Loucy (cell line): ENCODE data around the gene DPP3.

Experiments
- EZH2phosphoT487 ChIP-seq: fragments of 200-600 bp; IDR thresholded peaks from 2 replicates; pipeline ENCODE4 v1.6.1; 2018; ENCODE audit warnings: antibody characterized with exemption, mild to moderate bottlenecking, moderate library complexity, borderline replicate concordance
- TF ChIP-seq, protein P1 (sequence below): fragments of 200-600 bp; sonication (generic); conservative IDR thresholded peaks from 2 replicates; pipeline ENCODE4 v1.5.1; 2014; ENCODE audit warnings: mild to moderate bottlenecking, antibody characterized with exemption, low read length

DNA sequence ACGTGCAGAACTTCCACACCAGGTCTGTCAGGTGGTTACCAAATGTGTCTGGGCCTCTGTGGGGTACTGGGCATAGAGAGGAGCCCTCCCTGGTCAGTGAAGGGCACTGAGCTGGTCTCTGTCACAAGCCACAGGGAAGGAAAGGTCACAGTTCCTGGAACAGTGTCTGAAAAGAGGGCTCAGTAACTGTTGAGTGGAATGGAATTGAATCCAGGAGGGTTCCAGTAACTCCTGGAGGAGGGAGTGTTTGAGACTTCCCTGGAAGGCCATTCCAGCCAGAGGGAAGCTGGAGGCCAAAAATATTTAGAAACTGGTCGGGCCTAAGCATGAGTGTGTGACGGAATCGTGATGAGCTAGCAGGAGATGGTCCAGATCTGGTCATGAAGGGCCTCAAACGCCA, 74.4 kb downstream of the DPP3 start:
- TF ChIP-seq, protein P1, sequence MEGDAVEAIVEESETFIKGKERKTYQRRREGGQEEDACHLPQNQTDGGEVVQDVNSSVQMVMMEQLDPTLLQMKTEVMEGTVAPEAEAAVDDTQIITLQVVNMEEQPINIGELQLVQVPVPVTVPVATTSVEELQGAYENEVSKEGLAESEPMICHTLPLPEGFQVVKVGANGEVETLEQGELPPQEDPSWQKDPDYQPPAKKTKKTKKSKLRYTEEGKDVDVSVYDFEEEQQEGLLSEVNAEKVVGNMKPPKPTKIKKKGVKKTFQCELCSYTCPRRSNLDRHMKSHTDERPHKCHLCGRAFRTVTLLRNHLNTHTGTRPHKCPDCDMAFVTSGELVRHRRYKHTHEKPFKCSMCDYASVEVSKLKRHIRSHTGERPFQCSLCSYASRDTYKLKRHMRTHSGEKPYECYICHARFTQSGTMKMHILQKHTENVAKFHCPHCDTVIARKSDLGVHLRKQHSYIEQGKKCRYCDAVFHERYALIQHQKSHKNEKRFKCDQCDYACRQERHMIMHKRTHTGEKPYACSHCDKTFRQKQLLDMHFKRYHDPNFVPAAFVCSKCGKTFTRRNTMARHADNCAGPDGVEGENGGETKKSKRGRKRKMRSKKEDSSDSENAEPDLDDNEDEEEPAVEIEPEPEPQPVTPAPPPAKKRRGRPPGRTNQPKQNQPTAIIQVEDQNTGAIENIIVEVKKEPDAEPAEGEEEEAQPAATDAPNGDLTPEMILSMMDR, result no peak
- no peak for TF ChIP-seq EZH2phosphoT487
